Smooth muscle cell (in vitro differentiated cells): ENCODE measurements around the gene XYLB. TPM values are rescaled to one million over a fixed set of nuclear protein-coding genes. Genes with fewer than 3 reads are reported as not detected.

Experiments
- DNase-seq: peaks from one replicate; lab custom pipeline; 2025; ENCODE audit not compliant: unreplicated experiment; lab: John Stamatoyannopoulos, UW
- H2AFZ ChIP-seq: fragments of 200-600 bp; sonication (generic); 2 replicates; pipeline ENCODE4 v1.6.0; 2016; ENCODE audit warnings: antibody characterized with exemption, low read depth, mild to moderate bottlenecking
- H3F3A ChIP-seq: fragments of 200-600 bp; sonication (generic); 2 replicates; pipeline ENCODE4 v1.6.0; 2017; ENCODE audit warnings: antibody characterized with exemption, low read depth
- H3K27ac ChIP-seq: fragments of 200-600 bp; sonication (generic); 2 replicates; pipeline ENCODE4 v1.5.1; 2016; ENCODE audit warnings: low read depth, mild to moderate bottlenecking
- H3K27me3 ChIP-seq: fragments of 200-600 bp; sonication (generic); 2 replicates; pipeline ENCODE4 v1.6.1; 2016; ENCODE audit warnings: low read depth, mild to moderate bottlenecking
- H3K36me3 ChIP-seq: fragments of 200-600 bp; sonication (generic); 2 replicates; pipeline ENCODE4 v1.5.1; 2016; ENCODE audit warnings: low read depth
- H3K4me1 ChIP-seq: fragments of 200-600 bp; sonication (generic); 2 replicates; pipeline ENCODE4 v1.5.1; 2016; ENCODE audit warnings: low read depth
- H3K4me2 ChIP-seq: fragments of 200-600 bp; sonication (generic); 2 replicates; pipeline ENCODE4 v1.6.0; 2016; ENCODE audit warnings: mild to moderate bottlenecking
- H3K4me3 ChIP-seq: fragments of 200-600 bp; sonication (generic); 2 replicates; pipeline ENCODE4 v1.5.1; 2016; ENCODE audit warnings: mild to moderate bottlenecking
- H3K79me2 ChIP-seq: fragments of 200-600 bp; sonication (generic); 2 replicates; pipeline ENCODE4 v1.6.0; 2016; ENCODE audit warnings: low read depth, mild to moderate bottlenecking
- H3K9ac ChIP-seq: fragments of 200-600 bp; sonication (generic); 2 replicates; pipeline ENCODE4 v1.6.0; 2016; ENCODE audit warnings: low read depth
- H3K9me3 ChIP-seq: fragments of 200-600 bp; sonication (generic); replicated peaks from 2 replicates; pipeline ENCODE4 v1.5.1; 2016; ENCODE audit warnings: low read depth
- H4K20me1 ChIP-seq: fragments of 200-600 bp; sonication (generic); 2 replicates; pipeline ENCODE4 v1.6.0; 2016; ENCODE audit warnings: low read depth
- CTCF ChIP-seq: fragments of 200-600 bp; sonication (generic); IDR thresholded peaks from 2 replicates; pipeline ENCODE4 v1.5.1; 2017; ENCODE audit warnings: borderline replicate concordance, mild to moderate bottlenecking, antibody characterized with exemption; ENCODE audit not compliant: insufficient read depth, poor library complexity, severe bottlenecking
- WGBS: methylation state at CpG from one replicate; pipeline ENCODE4 v1.1.7; 2016; ENCODE audit warnings: low lambda C conversion rate; 5-methylcytosine and 5-hydroxymethylcytosine counted together
- polyA plus RNA-seq: library from polyadenylated mRNA; unstranded; fragments of >200 nt; fragmentation: Nextera tagmentation; extraction: Ambion mirVana; gene quantifications from 2 replicates; pipeline ENCODE4 v1.2.1, GENCODE V29; 2016
- total RNA-seq: library from RNA; depleted of rRNA; stranded (reverse); fragments of >200 nt; gene quantifications from 2 replicates; pipeline ENCODE4 v1.2.3, GENCODE V29; 2014

Gene XYLB
- total and polyA plus RNA-seq, 2 experiments from 2014 or later, result 0.40 to 1.5 TPM

GRCh38 chr3:38332201-38332600 is 14.4 kb upstream of the XYLB start:
- no peak for DNase-seq
- Histone ChIP-seq H3K79me2 (no peaks in the 10 kb centered on the region), H4K20me1 (no peaks in the 10 kb centered on the region), H3K27ac (no peak overlapping the region), H3F3A (no peaks in the 10 kb centered on the region), H3K4me1 (no peaks in the 10 kb centered on the region), H3K4me3 (no peak overlapping the region), H3K4me2 (no peak overlapping the region), H3K9me3 (no peaks in the 10 kb centered on the region), H3K36me3 (no peaks in the 10 kb centered on the region), H2AFZ (no peak overlapping the region), H3K9ac (no peak overlapping the region), H3K27me3 (peaks cover 6% of the 10 kb centered on the region)
- WGBS, result 80% methylated on average over 3 of the region's 3 CpGs
- no peak for TF ChIP-seq CTCF

GRCh38 chr3:38334142-38335055 is 12.2 kb upstream of the XYLB start:
- Histone ChIP-seq H3K4me1 (no peaks in the 10 kb centered on the region), H3K79me2 (no peaks in the 10 kb centered on the region), H3K9me3 (no peaks in the 10 kb centered on the region), H3K36me3 (no peaks in the 10 kb centered on the region), H3K9ac (no peak overlapping the region), H2AFZ (no peak overlapping the region), H3K27me3 (peaks cover 6% of the 10 kb centered on the region), H3K4me3 (no peak overlapping the region), H3F3A (no peaks in the 10 kb centered on the region), H4K20me1 (no peaks in the 10 kb centered on the region), H3K4me2 (no peak overlapping the region), H3K27ac (no peak overlapping the region)
- TF ChIP-seq CTCF, result no peak
- no peak for DNase-seq
- 85% methylated on average over 5 of the region's 5 CpGs for WGBS

GRCh38 chr3:38335263-38335662 is 11.3 kb upstream of the XYLB start:
- Histone ChIP-seq H3K4me2 (no peak overlapping the region), H3K79me2 (no peaks in the 10 kb centered on the region), H3K36me3 (no peaks in the 10 kb centered on the region), H3K9ac (no peak overlapping the region), H2AFZ (no peak overlapping the region), H3F3A (no peaks in the 10 kb centered on the region), H4K20me1 (no peaks in the 10 kb centered on the region), H3K27ac (no peak overlapping the region), H3K4me3 (no peak overlapping the region), H3K4me1 (no peaks in the 10 kb centered on the region), H3K27me3 (peaks cover 6% of the 10 kb centered on the region), H3K9me3 (no peaks in the 10 kb centered on the region)
- DNase-seq, result no peak
- no peak for TF ChIP-seq CTCF
- WGBS, result 88% methylated on average over 6 of the region's 6 CpGs

GRCh38 chr3:38337703-38338102 is 8.9 kb upstream of the XYLB start:
- Histone ChIP-seq H3K4me2 (no peak overlapping the region), H4K20me1 (no peaks in the 10 kb centered on the region), H3K79me2 (no peaks in the 10 kb centered on the region), H3F3A (no peaks in the 10 kb centered on the region), H3K9ac (no peak overlapping the region), H3K27ac (no peak overlapping the region), H3K4me3 (no peak overlapping the region), H3K27me3 (peaks cover 6% of the 10 kb centered on the region), H3K4me1 (no peaks in the 10 kb centered on the region), H2AFZ (no peak overlapping the region), H3K9me3 (no peaks in the 10 kb centered on the region), H3K36me3 (no peaks in the 10 kb centered on the region)
- TF ChIP-seq CTCF, result no peak
- 91% methylated on average over 2 of the region's 2 CpGs for WGBS
- no peak for DNase-seq
